Epithelial cell of proximal tubule (primary cell): Measurements from ENCODE around the gene ZNF471. TPM values are rescaled to one million over a fixed set of nuclear protein-coding genes. Genes with fewer than 3 reads are reported as not detected.

Experiments
- DNase-seq: peaks from one replicate; pipeline ENCODE4 v3.0.0-alpha.2; 2011; ENCODE audit warnings: low read depth
- H3K4me3 ChIP-seq: 2 replicates; pipeline ENCODE4 v1.5.1; 2011; ENCODE audit warnings: low read depth, mild to moderate bottlenecking, low read length
- CTCF ChIP-seq: conservative IDR thresholded peaks from 2 replicates; pipeline ENCODE4 v1.5.1; 2012; ENCODE audit warnings: low read depth, mild to moderate bottlenecking, low read length
- total RNA-seq: library from RNA; depleted of rRNA; stranded (reverse); fragments of >200 nt; gene quantifications from 2 replicates; pipeline ENCODE4 v1.2.3, GENCODE V29; 2015

Gene ZNF471
- total RNA-seq, 1 donor from 2014 or later: 0.69 TPM

- H3K4me3 ChIP-seq: no peak overlapping the region
- no peak for DNase-seq
- no peak for TF ChIP-seq CTCF
Observed at GRCh38 chr19:56504581-56504980, 3.1 kb upstream of the ZNF471 start.

GRCh38 chr19:56508290-56508778, 679 bp downstream of the ZNF471 start:
- TF ChIP-seq CTCF: no peak
- peak overlapping the region; percentile 65 for H3K4me3 ChIP-seq

GRCh38 chr19:56525214-56525860, 17.7 kb downstream of the ZNF471 start:
- TF ChIP-seq CTCF: no peak
- H3K4me3 ChIP-seq: no peak overlapping the region
- DNase-seq: no peak

More at GRCh38 chr19:56508290-56508778, 679 bp downstream of the ZNF471 start:
- no peak for DNase-seq

GRCh38 chr19:56537442-56537841, 29.8 kb downstream of the ZNF471 start:
- DNase-seq: no peak
- peak overlapping the region; percentile 80 for H3K4me3 ChIP-seq
- TF ChIP-seq CTCF: no peak

DNA sequence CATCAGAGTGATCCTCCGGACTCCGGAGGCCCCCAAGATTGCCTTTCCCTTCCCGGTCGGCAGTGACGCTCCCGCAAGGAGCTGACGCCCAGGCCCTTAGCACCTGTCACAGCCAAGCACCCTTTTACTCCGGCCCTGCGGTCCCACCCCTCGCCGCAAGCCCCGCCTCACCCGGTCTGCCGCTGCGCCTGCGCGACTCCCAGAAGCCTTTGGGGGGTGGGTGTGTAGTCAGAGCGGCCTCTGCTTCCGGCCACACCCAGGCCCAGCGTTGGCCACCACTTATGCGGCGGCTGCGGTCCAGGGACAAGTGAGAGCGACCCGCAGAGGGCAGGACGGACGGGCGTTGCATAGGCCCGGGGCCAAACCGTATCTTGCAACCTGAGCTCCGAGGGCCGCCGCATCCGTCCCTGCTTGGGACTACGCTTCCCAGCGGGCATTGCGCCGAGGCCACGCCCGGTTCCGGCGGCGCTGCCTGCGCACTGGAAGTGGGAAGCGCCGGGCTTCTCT, 30.7 kb downstream of the ZNF471 start:
- DNase-seq: peak; percentile 48
- TF ChIP-seq CTCF: no peak
- peak overlapping the region; percentile 80 for H3K4me3 ChIP-seq

DNA sequence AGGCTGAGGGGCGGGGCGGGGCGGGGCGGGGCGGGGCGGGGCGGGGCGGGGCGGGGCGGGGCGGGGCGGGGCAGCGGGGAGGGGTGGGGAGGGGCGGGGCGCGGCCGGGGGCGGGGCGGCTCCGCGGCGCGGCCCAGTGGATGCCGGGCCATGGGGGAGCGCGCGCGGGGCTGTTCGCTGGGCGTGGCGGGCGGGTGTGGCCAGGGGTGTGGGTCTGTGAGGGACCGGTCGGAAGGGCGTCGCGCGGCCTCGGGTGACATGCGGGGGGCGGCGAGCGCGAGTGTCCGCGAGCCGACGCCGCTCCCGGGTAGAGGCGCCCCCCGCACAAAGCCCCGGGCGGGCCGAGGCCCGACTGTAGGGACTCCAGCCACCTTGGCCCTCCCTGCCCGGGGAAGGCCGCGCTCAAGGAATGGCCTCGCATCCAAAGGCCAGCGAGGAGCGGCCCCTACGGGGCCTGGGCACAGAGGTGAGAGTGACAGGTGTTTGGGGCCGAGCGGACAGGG, 31.2 kb downstream of the ZNF471 start, which contains the start of gene ZFP28:
Gene ZFP28 (plus strand): TSS at position 188 of the 503 bp plus-strand sequence. CDS start 71 bp downstream, at position 259.
- peak within 1 kb of the TSS; percentile 80 for H3K4me3 ChIP-seq
- no peak for DNase-seq
- no peak for TF ChIP-seq CTCF

DNA sequence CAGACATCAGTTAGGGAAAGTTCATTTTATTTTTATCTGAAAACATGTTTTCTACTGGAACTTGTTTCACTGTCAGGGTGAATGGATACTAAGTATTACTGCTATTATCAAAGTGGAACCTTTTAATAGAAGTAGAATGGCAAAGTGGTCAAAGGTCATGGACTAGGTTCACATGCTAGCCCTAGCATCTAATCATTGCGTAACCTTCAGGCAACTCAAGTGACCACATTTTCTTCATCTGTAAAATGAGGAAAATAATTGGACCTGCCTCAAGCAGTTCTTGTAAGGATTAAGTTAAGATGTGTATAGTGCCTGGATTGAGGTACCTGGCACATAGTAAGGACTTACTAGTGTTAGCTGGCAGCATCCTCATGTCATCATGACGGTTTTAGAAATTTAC, 36.1 kb downstream of the ZNF471 start:
- TF ChIP-seq CTCF: no peak

More for the DNA sequence above, 36.1 kb downstream of the ZNF471 start:
- no peak overlapping the region for H3K4me3 ChIP-seq
- DNase-seq: no peak
